H9 (cell line): Measurements from ENCODE around the gene RADIL. TPM values are rescaled to one million over a fixed set of nuclear protein-coding genes. Genes with fewer than 3 reads are reported as not detected.
"Not testable (repeated sequence)": the region's sequence is repeated elsewhere in the genome, so short reads cannot be mapped to it uniquely, and the experiment has no call there.

ENCODE experiments used
- DNase-seq: peaks from one replicate; pipeline ENCODE4 v3.0.0-alpha.2; 2017
- H2AFZ ChIP-seq: one replicate; pipeline ENCODE4 v1.6.1; 2013; ENCODE audit warnings: mild to moderate bottlenecking, low read length, control low read depth, moderate library complexity
- H2AK5ac ChIP-seq: 2 replicates; pipeline ENCODE4 v1.6.1; 2013; ENCODE audit warnings: low read length, control low read depth, mixed read lengths; ENCODE audit not compliant: insufficient read length
- H2BK120ac ChIP-seq: one replicate; pipeline ENCODE4 v1.6.1; 2013; ENCODE audit warnings: low read depth, mild to moderate bottlenecking, low read length, control low read depth, inconsistent platforms; ENCODE audit not compliant: poor library complexity, severe bottlenecking
- H2BK12ac ChIP-seq: 2 replicates; pipeline ENCODE4 v1.6.1; 2013; ENCODE audit warnings: low read length, control low read depth, mixed read lengths, low read depth; ENCODE audit not compliant: insufficient read length
- H2BK15ac ChIP-seq: 2 replicates; pipeline ENCODE4 v1.6.1; 2013; ENCODE audit warnings: low read depth, low read length, control low read depth
- H2BK20ac ChIP-seq: one replicate; pipeline ENCODE4 v1.6.1; 2013; ENCODE audit warnings: low read depth, mild to moderate bottlenecking, low read length, control low read depth, inconsistent platforms; ENCODE audit not compliant: poor library complexity, severe bottlenecking
- H2BK5ac ChIP-seq: 2 replicates; pipeline ENCODE4 v1.6.1; 2013; ENCODE audit warnings: low read length, control low read depth, mixed read lengths; ENCODE audit not compliant: insufficient read length
- H3K14ac ChIP-seq: 2 replicates; pipeline ENCODE4 v1.6.1; 2013; ENCODE audit warnings: low read length, control low read depth; ENCODE audit not compliant: insufficient read depth
- H3K18ac ChIP-seq: 2 replicates; pipeline ENCODE4 v1.6.1; 2013; ENCODE audit warnings: low read depth, mild to moderate bottlenecking, mixed read lengths, low read length, control low read depth; ENCODE audit not compliant: insufficient read length
- H3K23ac ChIP-seq: 2 replicates; pipeline ENCODE4 v1.6.1; 2013; ENCODE audit warnings: low read length, control low read depth, mixed read lengths, low read depth; ENCODE audit not compliant: insufficient read length
- H3K23me2 ChIP-seq: 2 replicates; pipeline ENCODE4 v1.6.1; 2013; ENCODE audit warnings: low read depth, mild to moderate bottlenecking, mixed read lengths, low read length, control low read depth; ENCODE audit not compliant: insufficient read length, poor library complexity, severe bottlenecking
- H3K27ac ChIP-seq: 2 replicates; pipeline ENCODE4 v1.5.1; 2013; ENCODE audit warnings: low read length, control low read depth, mixed read lengths, low read depth; ENCODE audit not compliant: insufficient read length
- H3K27me3 ChIP-seq: 2 replicates; pipeline ENCODE4 v1.6.1; 2013; ENCODE audit warnings: low read length, control low read depth, inconsistent platforms; ENCODE audit not compliant: insufficient read depth
- H3K4ac ChIP-seq: 2 replicates; pipeline ENCODE4 v1.6.1; 2013; ENCODE audit warnings: low read depth, mild to moderate bottlenecking, control low read depth, inconsistent platforms, low read length, moderate library complexity
- H3K4me1 ChIP-seq: 2 replicates; pipeline ENCODE4 v1.6.1; 2013; ENCODE audit warnings: low read length, control low read depth, inconsistent platforms; ENCODE audit not compliant: insufficient read depth
- H3K4me2 ChIP-seq: 2 replicates; pipeline ENCODE4 v1.6.1; 2013; ENCODE audit warnings: low read length, control low read depth, mixed read lengths; ENCODE audit not compliant: insufficient read length, insufficient read depth
- H3K56ac ChIP-seq: 2 replicates; pipeline ENCODE4 v1.6.1; 2013; ENCODE audit warnings: low read depth, mild to moderate bottlenecking, mixed read lengths, low read length, control low read depth; ENCODE audit not compliant: insufficient read length
- H3K79me1 ChIP-seq: 2 replicates; pipeline ENCODE4 v1.6.1; 2013; ENCODE audit warnings: low read depth, mild to moderate bottlenecking, moderate library complexity, low read length, control low read depth, inconsistent platforms; ENCODE audit not compliant: insufficient read depth, poor library complexity, severe bottlenecking
- H3K79me2 ChIP-seq: 2 replicates; pipeline ENCODE4 v1.6.1; 2013; ENCODE audit warnings: low read length, control low read depth, inconsistent platforms; ENCODE audit not compliant: insufficient read depth
- H3K9ac ChIP-seq: 2 replicates; pipeline ENCODE4 v1.6.1; 2013; ENCODE audit warnings: low read length, control low read depth, mixed read lengths; ENCODE audit not compliant: insufficient read length; ENCODE audit errors: extremely low read depth
- H3K9me3 ChIP-seq: one replicate; pipeline ENCODE4 v1.6.1; 2013; ENCODE audit warnings: low read depth, low read length, inconsistent platforms; ENCODE audit not compliant: control insufficient read depth
- H3T11ph ChIP-seq: one replicate; pipeline ENCODE4 v1.6.1; 2013; ENCODE audit warnings: mild to moderate bottlenecking, low read length, control low read depth, inconsistent platforms
- H4K20me1 ChIP-seq: one replicate; pipeline ENCODE4 v1.6.1; 2013; ENCODE audit not compliant: control insufficient read depth, insufficient read length, insufficient read depth
- H4K5ac ChIP-seq: 2 replicates; pipeline ENCODE4 v1.6.1; 2013; ENCODE audit warnings: low read depth, mild to moderate bottlenecking, mixed read lengths, low read length, control low read depth; ENCODE audit not compliant: insufficient read length
- H4K8ac ChIP-seq: replicated peaks from 2 replicates; pipeline ENCODE4 v1.6.1; 2013; ENCODE audit warnings: low read length, control low read depth, mixed read lengths, low read depth; ENCODE audit not compliant: insufficient read length
- H4K91ac ChIP-seq: 2 replicates; pipeline ENCODE4 v1.6.1; 2013; ENCODE audit warnings: low read depth, mild to moderate bottlenecking, moderate library complexity, mixed read lengths, low read length, control low read depth; ENCODE audit not compliant: insufficient read length
- H3K27ac Mint-ChIP-seq, 3 experiments: 2 replicates in 2 of 3; 3 replicates in 1 of 3; pipeline ENCODE4 v1.8.0; 2020 to 2021; ENCODE audit warnings: mixed read lengths in 3 of 3, mild to moderate bottlenecking in 1 of 3, moderate library complexity in 1 of 3
- H3K27me3 Mint-ChIP-seq: 2 replicates; pipeline ENCODE4 v1.8.0; 2021; ENCODE audit warnings: low read depth, mild to moderate bottlenecking, moderate library complexity, mixed read lengths
- H3K36me3 Mint-ChIP-seq, 3 experiments: 2 replicates in 2 of 3; 3 replicates in 1 of 3; pipeline ENCODE4 v1.8.0; 2020 to 2021; ENCODE audit warnings: low read depth in 3 of 3, mixed read lengths in 3 of 3; ENCODE audit not compliant: insufficient read depth in 1 of 3
- H3K4me1 Mint-ChIP-seq, 2 experiments: 2 replicates each; pipeline ENCODE4 v1.8.0; 2020; ENCODE audit warnings: mixed read lengths in 2 of 2
- H3K4me3 Mint-ChIP-seq, 2 experiments: 2 replicates in 1 of 2; 3 replicates in 1 of 2; pipeline ENCODE4 v1.8.0; 2020 to 2021; ENCODE audit warnings: mild to moderate bottlenecking in 2 of 2, mixed read lengths in 2 of 2, moderate library complexity in 1 of 2
- H3K9me3 Mint-ChIP-seq, 2 experiments: 2 replicates in 1 of 2; 3 replicates in 1 of 2; pipeline ENCODE4 v1.8.0; 2020; ENCODE audit warnings: mild to moderate bottlenecking in 2 of 2, mixed read lengths in 2 of 2, moderate library complexity in 1 of 2
- WGBS: extraction: QIAGEN DNeasy Blood & Tissue Kit; methylation state at CpG from one replicate; pipeline ENCODE4 v1.1.7; 2013; ENCODE audit warnings: missing lambda C conversion rate, low lambda C conversion rate, mixed read lengths; ENCODE audit not compliant: insufficient read length; ENCODE audit errors: extremely low coverage; 5-methylcytosine and 5-hydroxymethylcytosine counted together
- total RNA-seq: library from RNA; stranded (reverse); gene quantifications from 2 replicates; pipeline ENCODE4 v1.2.1, GENCODE V29; 2021

RADIL gene
- total RNA-seq, 1 experiment from 2014 or later = 4.7 TPM

DNA sequence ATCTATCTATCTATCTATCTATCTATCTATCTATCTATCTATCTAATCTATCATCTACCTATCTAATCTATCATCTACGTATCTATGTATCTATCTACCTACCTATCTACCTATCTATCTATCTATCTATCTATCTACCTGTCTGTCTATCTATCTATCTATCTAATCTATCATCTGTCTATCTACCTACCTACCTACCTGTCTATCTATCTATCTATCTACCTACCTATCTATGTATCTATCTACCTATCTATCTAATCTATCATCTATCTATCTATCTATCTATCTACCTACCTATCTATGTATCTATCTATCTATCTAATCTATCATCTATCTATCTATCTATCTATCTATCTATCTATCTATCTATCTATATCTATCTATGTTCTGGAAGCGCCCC, 8.0 kb upstream of the RADIL start:
- H2BK20ac ChIP-seq, H4K91ac ChIP-seq, H2BK12ac ChIP-seq, H3T11ph ChIP-seq, H3K79me2 ChIP-seq, H3K27ac Mint-ChIP-seq, H4K20me1 ChIP-seq, H3K4me1 ChIP-seq, H3K4me3 Mint-ChIP-seq, H3K79me1 ChIP-seq, H3K27me3 ChIP-seq, H2AFZ ChIP-seq, H3K23ac ChIP-seq, DNase-seq, H3K4me2 ChIP-seq, H3K9ac ChIP-seq, H3K23me2 ChIP-seq, H2BK5ac ChIP-seq, H3K9me3 Mint-ChIP-seq, H2AK5ac ChIP-seq, H2BK15ac ChIP-seq, H3K27me3 Mint-ChIP-seq, H3K9me3 ChIP-seq, H4K5ac ChIP-seq, H3K36me3 Mint-ChIP-seq, H4K8ac ChIP-seq, H3K14ac ChIP-seq, H3K18ac ChIP-seq, H3K56ac ChIP-seq, H3K27ac ChIP-seq, H2BK120ac ChIP-seq, H3K4ac ChIP-seq: not testable (repeated sequence)
- WGBS = 73% methylated on average over 1 of the region's 2 CpGs
- H3K4me1 Mint-ChIP-seq = peaks cover 10 to 11% of the 10 kb centered on the region in 2 experiments; a peak in 3 of 4 replicates
